Gastroesophageal sphincter (tissue), 3 donors: ENCODE results near the gene PCNT.

Experiments
- CTCF ChIP-seq, 4 experiments: fragments of 200-600 bp in 2 of 4; fragments of 450-650 bp in 2 of 4; sonication (generic) in 1 of 4; IDR thresholded peaks; one replicate each; pipeline ENCODE4 v1.5.1; 2017 to 2019; ENCODE audit warnings: antibody characterized with exemption in 4 of 4, mild to moderate bottlenecking in 2 of 4, moderate library complexity in 2 of 4
- POLR2A ChIP-seq, 2 donors: fragments of 450-650 bp; IDR thresholded peaks; one replicate each; pipeline ENCODE4 v1.6.1; 2017; ENCODE audit warnings: antibody characterized with exemption in 2 of 2, mild to moderate bottlenecking in 2 of 2, moderate library complexity in 1 of 2

DNA sequence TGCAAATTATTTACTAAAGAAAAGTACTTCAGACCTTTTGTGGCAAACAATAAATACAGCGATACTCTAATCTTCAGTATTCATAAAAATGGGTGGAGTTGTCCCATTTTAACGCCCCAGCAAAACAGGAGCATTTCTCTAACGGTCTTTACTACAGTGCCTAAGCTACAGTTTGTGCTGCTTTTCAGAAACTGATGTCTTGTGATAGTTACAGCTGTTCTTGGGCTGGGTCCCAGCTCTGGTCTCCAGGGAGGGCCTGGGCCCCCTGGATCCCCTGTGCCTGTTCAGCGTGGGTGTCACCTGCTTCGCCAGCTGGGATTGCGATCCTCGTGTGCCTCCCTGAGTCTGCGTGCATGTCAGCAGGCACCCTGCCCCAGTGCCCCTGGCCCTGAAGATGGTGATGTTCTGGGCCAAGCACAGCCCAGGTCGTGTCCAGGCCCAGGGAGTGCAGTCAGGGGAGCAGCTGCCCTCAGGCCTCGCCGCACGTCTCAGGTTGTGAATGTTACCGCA lies 70.7 kb downstream of the PCNT start:
- TF ChIP-seq POLR2A (IDR thresholded peaks at IDR 0.05), result no peak
- TF ChIP-seq CTCF (IDR thresholded peaks at IDR 0.05), result no peak
